PC-3 (cell line): ENCODE data around the gene TCEAL6.
"Not testable (repeated sequence)": the region's sequence is repeated elsewhere in the genome, so short reads cannot be mapped to it uniquely, and the experiment has no call there.

Experiments
- CTCF ChIP-seq: fragments of 300-600 bp; sonication (generic); conservative IDR thresholded peaks from 2 replicates; pipeline ENCODE4 v1.5.1; 2017; ENCODE audit warnings: antibody characterized with exemption, low read depth, mild to moderate bottlenecking, low read length
- EZH2 ChIP-seq: fragments of 300-600 bp; sonication (generic); IDR thresholded peaks from one replicate; pipeline ENCODE4 v1.6.1; 2017; ENCODE audit warnings: antibody characterized with exemption, mild to moderate bottlenecking, low read length; ENCODE audit not compliant: unreplicated experiment

GRCh38 chrX:102125014-102125413, 17.3 kb downstream of the TCEAL6 start:
- TF ChIP-seq CTCF, EZH2: not testable (repeated sequence)
